SW 1271 (cell line): Measurements from ENCODE around the gene MARCHF9.

Experiments used
- DNase-seq, 2 experiments: peaks; one replicate each; lab custom pipeline; 2025; lab: John Stamatoyannopoulos, UW

MARCHF9 gene

DNA sequence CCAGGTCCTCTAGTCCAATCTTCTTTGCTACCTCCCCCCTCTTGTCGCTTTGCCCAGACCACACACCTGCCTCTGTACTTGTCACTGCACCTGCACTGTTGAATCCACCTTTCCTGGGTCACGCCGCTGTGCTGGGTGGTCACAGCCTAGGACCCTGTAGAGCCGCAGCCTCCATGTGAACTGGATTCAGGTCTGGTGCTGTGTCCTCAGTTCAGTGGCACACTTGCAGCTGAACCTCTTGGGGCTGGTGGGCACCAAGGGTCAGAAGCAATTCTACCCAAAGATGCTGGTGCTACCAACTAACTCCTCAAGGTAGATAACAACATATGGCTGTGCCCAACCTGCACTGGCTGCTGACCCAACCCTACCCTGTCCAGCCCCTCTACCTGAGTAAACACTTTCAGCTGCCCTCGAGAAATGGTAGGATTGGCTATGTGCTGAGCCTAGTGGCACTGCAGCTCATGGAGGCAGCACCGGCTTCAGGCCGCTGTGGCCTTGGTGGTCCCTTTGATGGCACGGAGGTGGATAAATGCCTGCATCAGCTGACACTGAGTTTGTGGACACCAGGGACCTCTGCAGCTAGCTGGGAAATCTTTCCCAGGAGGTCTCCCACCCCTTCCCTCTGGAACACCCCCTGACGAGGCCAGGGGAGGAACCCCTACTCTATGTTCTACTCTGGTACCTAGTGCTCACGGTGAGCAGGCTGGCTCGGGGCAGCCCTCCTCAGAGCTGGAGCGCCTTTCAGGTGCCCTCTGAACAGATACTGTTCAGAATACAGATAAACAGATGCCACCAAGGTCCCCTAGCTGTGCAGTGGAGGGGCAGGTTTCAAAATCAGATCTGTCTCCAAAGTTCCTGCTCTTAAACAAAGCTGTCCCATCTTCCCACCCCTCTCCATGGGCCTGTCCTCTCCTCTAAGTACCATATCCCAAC is 30.6 kb upstream of the MARCHF9 start:
- no peak for DNase-seq

DNA sequence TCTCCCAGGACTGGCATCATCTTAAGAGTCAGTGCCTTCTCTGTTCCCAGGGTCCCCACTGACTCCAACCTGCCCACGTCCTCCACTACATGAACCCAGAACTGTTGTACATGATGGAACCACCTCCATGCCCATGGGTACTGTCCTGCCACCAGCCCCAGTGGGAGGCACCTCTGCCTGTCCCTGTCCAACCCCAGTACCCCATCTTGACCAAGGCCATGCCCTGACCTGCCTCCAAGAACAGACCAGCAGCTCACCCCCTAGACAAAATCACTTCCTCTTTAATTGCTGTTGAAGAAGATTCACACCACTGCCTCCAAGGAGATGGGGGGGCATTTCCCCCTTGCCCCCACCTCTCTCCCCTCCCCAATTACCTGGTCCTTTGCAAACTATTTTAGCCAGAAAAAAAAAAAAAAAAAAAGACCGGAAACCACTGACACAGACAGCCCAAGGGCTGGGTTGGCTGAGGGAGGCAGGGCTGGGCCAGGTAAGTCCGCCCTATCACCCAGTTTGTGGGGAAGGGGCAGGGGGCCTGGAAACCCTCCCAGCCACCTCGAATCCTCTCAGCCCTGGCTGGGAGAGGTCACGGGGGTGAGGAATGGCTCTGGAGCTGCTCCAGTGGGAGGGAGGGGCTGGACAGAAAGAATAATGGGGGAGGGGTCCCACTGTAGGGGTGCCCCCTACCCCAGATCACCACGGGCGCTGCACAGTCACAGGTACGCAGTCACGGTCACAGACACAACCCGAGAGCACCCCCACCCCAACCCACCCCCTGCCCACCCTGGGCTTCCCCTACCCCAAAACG is 29.8 kb upstream of the MARCHF9 start:
- no peak for DNase-seq

DNA sequence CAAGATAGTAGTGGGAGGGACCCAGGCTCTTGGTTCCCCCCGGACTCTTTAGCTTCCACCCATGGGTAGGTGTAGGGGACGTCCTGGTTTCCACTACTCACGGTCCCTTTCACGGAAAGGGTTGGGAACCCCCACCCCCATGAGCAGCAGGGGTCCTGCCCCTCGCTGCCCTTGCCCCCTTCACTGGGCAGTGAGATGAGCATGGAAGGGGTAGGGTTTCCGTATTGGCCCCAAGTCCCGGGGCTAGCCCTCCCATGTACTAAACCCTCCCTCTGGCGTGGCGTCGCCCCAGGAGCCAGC is 29.1 kb upstream of the MARCHF9 start:
- DNase-seq = no peak

DNA sequence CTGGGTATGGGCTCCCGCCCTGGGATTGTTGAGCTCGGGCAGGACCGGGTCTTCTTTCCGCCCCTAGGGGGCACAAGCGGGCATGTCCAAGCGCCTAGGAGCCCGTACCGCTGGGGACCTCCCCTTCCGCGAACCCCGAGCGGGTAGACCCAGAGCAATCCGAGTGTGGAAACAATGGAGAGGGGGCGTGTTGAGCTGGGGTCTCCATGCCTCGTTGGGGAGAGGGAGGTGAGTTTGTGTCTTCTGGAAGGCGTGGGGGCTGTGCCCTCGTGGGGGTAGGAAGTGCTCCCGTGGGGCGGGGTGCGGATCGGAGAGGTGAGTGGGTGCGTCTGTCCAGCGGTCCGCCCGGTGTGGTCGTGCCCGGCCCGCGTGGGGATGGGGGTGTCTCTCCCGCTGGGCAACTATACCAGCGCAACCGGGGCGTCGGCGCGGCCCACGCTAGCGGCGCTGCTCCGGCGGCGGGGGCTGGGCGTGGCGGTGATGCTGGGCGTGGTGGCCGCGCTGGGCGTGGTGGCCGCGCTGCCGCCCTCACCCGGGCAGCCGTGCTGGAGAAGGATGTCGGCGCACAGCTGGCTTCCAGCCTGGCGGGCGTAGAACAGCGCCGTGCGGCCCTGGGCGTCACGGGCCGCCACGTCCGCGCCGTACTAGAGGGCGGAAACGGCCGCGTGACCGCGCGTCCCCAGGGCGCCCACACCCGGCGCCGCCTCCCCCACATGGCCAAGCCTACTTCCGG is 28.6 kb upstream of the MARCHF9 start:
- DNase-seq = peak; percentile 52 to 85

DNA sequence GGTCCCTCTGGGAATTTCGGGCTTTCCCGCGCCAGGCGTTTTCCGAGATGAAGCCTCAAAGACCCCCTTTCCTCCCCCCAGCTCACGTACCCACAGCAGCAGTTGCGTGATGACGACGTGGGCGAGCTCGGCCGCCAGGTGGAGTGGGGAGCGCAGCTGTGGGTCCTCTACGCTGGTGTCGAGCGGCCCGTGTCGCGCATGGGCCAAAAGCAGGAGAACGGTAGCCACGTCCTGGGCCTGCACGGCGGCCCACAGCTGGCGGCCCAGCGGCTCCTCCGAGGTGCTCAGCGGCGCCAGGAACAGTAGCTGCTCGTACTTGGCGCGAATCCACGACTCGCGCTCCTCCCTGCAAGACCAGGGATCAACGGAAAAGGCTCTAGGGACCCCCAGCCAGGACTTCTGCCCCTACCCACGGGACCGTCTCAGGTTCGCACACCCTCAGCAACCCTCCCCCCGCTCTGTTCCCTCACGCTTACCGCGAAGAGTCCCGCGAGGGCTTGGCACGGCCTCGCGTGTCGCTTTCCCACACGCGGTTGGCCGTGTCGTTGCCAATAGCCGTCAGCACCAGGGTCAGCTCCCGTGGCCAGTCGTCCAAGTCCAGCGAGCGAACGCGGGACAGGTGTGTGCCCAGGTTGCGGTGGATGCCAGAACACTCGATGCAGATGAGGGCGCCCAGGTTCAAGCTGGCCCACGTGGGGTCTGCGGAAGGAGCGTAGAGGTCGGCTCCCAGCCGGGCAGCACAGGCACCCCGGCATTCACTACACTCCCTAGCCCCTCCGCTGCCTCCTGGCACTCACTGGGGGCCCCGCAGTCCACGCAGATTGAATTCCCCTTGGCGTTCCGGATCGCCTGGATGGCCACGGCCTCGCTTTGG is 27.8 kb upstream of the MARCHF9 start:
- DNase-seq = no peak

DNA sequence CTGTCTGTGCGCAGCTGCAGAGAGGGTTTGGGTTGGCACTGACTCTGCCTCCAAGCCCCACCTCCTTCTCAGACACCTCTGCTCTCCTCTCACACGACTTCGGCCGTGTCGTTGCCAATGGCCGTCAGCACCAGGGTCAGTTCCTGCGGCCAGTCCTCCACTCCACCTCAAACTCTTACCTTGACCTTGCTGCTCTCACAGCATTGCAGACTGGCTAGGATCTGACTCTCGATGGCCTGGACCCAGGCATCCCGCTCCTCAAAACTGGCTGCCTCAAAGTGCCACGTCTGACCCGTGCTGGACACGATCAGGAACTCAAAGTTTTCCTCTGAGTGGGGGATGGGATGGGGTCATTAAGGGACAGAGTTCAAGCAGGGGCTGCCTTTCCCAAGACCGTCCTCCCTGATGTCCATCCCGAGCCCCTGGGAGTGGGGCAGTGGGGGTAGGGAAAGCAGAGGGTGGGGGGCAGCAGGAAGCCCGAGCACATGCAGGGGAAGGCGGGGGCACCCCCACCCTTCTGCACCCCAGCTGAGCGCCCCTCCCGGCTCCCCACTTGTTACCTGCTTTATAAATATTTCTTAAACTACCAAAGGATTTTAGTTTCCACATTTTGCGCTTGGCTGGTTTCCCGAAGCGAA is 27.0 kb upstream of the MARCHF9 start:
- no peak for DNase-seq

DNA sequence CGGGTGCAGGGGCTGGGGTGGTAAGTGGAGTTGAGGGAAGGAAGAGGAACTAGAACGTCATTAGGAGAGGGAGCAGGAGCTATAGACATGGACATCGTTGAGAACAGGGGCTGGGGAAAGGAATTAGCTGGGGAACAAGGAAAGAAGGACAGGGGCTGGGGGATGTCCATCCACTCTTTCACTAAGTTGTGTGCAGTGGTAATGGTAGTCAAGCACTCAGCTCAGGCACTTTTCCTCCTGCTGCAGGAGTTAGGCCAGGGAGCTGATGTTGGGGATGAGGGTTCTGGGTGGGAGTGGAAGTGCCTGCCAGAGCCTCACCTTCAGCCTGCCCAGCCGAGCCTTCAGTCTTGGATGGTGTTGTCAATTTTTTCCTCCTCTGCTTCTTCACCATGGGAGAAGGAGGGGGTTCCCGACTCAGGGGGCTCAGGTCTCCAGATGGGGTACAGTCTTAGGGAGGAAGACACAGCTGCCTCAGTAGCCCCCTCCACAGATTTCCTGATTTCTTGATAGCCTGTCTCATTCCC is 25.5 kb upstream of the MARCHF9 start:
- no peak for DNase-seq

DNA sequence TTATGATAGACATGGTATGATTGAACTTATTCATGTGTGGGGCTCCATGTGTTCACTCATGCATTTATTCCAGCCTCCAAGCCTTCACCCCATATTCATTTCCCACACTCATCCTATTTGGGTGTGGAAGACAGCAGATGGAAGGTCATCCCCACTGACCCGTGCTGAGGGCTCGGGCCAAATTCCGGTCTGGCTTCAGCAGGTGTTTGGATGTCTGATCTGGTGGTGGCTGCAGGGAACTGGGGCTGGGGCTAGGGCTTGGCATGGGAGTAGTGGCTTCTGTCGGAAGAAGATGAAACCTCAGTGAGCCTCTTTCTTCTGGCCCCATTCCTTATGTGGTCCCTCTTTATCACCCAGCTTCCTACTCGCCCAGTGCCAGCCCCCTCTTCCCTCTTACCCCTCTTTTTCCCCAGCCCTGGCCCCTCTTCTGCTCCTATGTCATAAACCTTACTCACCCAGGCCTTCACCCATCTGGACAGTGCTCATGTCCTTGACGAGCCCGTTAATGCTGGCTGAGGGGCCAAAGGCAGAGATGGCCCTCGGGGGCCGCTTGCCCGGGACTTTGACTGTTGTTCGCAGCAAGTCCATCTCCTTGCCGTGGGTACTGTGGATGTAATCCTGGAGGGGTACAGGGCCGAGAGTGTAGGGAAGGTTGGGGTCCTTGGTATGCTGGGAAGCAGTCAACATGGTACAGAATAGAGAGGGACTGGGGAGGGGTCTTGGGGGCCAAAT is 24.4 kb upstream of the MARCHF9 start:
- no peak for DNase-seq

DNA sequence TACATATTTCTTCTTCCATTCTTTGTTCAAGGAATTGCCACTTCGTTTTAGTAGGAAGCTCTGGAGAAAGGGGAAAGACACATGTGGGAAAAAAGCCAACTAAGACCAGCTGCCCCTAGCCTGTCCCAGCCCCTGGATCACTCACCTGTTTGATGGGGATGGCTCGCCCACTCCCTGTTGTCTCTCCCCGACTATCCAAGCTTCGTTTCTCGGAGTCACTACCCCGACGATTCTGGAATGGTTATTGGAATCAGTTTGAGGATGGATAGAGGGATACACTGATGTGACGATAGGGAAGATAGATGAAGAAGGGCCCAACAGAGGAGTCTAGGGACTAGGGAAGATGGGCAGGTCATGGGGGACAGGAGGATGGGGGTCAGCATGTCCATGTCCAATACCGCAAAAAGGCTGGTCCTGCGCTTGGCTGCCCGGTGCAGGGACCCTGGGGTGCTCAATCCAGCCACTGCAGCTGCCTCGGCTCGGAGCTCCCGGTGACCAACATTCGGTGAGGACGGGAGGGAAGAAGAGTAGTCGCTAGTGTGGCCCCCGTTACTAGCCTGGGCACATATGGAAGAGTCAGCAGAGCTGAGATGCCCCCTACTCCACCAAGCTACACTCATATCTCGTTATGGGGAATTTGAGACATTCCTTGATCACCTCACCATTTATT is 23.4 kb upstream of the MARCHF9 start:
- DNase-seq = no peak

DNA sequence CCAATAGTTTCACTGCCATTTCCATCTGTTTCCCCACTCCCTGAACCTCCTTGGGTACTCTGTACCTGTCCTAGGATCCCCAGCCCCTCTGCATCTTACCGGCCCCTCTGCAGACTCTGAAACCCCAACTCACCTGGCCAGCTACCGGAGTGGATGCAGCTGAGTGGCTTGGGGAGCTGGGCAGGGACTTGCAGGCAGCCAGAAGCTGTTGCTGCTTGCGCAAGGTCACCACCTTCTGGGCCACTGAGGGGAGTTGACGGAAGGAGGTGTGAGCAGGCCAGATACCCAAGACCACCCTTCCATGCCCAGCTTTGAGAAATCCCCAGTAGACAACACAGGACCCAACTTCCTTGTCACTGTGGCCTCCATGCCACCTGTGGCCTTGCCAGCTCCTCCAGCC is 22.6 kb upstream of the MARCHF9 start:
- no peak for DNase-seq

DNA sequence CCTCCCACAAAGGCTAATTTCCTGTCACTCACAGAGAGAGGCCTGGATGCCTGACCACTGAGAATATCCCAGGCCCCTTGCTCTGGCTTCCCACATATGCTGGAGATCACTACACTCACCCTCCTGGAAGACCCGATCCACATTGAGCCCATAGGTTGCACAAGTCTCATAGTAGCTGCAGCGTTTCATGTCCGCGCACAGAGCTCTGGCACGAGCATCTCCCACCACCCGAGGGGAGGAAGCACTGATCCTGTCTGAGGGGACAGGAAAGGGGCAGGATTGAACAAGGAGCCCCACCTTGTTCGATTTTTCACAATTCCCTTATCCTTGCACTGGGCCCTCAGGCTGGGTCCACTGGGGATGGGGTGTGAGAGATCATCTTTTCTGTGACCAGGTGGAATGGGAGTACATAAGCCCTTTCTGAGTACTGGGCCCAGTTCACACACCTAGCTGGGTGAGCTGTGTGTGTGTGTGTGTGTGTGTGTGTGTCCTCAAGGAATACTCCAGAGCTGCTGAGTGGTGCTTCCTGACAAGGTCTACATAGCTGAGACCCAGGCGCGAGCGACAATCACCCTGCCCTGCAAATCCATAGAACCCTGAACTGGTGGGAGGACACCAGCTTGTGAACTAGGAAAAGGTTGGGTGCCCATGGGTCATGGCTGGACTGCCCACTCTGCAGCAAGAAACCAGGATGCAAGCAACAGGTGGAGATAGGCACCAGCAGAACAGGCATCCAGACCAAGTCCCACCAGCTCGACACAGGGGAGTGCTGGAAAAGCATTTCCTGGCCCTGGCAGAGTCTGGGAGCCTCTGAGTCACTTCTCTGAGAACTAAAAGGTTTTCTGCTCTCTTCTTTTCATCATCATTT is 21.9 kb upstream of the MARCHF9 start:
- DNase-seq = no peak

DNA sequence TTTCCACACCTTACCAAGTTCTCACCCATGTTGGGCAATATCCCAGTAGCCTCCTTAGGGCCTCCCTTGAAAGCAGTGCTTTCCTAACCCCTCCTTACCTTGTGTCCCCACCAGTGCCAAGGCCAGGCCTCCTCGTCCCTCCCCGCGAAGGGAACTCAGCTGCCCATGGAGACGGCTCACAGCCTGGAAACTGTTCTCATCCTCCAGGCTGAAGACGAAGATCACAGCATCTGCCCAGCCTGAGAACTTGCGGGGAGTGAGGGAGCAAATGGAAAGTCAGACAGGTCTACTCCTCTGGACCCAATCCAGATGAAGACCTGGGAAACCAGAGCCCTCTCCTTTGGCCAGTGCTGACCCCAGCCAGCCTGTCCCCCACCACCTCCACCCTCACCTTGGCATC is 21.0 kb upstream of the MARCHF9 start:
- no peak for DNase-seq

DNA sequence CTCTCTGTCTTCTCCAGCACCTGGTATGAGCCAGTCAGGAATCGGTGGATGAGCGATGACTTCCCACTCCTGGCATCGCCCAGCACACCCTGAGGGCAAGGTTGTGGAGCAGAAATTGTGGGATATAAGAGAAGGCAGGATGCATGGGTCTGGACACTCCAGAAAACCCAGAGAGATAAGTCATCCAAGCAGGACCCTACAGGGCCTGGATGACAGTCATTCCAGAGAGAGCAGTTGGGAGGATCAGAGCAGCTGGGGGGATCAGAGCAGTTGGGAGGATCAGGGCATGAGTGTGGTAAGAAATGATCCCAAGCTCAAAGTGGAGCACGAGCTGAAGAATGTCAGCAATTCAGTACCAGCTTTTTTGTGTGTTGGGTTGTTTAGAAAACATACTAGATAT is 20.3 kb upstream of the MARCHF9 start:
- no peak for DNase-seq

DNA sequence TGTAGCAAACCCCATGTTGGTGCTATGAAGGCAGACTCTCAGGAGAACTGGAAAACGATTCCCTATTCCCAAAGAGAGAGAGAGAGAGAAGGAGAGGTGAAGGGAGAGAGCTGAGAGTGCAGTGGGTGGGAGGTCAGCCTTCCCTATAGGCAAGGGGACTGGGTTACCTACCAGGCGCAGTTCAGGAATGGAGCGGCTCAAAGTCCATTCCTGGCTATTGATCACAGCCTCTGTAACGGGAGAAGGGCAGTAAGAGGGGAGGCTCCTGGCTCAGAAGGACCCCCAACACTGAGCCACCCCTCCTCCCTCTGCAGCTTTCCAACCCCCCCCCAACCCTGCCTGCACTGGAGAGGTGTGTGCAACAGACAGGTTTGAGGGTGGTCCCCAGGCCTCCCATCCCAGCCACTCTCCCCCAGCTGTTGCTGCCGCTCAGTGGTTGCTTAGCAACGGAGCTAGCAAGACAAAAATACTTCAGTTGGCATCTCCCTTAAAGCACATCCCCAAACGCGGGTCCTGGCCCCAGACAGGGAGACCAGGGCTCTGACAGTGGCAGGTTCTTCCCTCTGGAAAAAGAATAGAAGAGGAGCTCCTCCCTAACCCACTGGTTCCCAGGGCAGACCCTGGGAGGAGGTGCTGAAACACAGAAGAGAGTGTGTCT is 19.6 kb upstream of the MARCHF9 start:
- no peak for DNase-seq

DNA sequence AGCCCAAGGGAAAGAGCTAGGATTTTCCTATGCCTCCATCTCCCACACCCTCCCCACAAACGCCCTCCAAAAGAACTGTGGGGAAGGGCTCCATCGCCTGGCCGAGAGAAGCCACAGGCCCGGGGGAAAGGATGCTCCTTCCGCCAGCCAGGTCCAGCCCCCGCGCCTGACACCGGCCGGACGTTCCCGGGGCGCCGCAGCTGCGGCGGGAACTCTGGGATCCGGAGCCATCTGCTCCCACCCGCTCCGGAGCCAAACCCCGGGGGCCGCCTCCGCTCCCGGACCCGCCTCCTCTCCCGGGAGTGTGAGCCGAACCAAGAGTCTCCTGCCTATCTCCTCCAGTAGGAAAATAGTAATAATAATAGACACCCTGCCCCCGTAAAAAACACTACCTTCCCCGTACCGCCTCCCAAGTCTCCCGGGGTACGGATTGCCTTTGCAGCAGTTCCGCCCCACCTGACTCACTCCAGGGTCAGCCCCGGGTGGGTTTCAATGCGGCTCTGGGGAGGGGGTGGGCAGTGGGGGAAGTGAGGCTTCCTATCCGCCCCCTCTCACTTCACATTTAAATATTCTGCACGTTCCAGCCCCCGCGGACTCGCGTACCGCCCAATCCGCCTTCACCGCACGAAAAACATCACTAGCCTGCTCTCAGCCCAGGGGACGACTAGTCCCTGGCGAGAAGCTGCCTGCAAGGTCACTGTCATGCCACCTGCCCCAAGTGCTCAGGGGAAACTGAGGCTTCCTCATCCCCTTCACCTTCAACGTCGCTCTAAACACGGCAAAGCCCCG is 18.8 kb upstream of the MARCHF9 start:
- peak in 1 of 2 experiments; percentile 48 for DNase-seq

DNA sequence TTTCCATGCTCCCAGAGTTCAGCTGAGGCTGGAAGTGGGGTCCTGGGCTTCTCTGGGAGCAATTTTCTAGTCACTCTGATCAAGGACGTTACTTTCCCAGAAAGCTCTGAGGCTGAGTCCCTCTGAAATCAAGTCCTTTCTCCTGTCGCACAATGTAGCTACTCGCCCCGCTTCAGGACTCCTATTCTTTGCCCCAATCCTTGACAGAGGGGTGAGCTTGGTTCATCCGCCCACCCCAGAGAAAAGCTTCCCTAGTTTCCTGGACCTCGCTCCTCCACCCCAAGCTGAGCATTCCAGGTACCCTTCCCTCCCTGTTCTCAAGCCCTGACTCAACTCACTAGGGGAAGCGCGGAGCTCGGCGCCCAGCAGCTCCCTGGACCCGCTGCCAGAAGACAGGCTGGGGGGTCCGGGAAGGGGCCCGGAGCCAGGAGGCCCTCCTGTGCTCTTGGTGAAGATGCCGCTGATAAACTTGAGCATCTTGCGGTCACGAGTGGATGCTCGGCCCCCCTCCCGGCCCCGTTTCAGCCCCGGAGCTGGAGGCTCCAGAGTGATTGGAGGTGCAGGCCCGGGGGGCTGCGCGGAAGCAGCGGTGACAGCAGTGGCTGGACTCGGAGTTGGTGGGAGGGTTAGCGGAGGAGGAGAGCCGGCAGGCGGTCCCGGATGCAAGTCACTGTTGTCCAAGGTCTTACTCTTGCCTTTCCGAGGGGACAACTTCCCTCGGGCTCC is 18.0 kb upstream of the MARCHF9 start:
- DNase-seq = no peak
